NCI-H1417 treated with DMSO at 0.1 percent for 48 hours (cell line): Measurements from ENCODE around the gene IL3.

Experiments used
- DNase-seq: peaks from one replicate; lab custom pipeline; 2025; lab: John Stamatoyannopoulos, UW

Gene IL3

DNA sequence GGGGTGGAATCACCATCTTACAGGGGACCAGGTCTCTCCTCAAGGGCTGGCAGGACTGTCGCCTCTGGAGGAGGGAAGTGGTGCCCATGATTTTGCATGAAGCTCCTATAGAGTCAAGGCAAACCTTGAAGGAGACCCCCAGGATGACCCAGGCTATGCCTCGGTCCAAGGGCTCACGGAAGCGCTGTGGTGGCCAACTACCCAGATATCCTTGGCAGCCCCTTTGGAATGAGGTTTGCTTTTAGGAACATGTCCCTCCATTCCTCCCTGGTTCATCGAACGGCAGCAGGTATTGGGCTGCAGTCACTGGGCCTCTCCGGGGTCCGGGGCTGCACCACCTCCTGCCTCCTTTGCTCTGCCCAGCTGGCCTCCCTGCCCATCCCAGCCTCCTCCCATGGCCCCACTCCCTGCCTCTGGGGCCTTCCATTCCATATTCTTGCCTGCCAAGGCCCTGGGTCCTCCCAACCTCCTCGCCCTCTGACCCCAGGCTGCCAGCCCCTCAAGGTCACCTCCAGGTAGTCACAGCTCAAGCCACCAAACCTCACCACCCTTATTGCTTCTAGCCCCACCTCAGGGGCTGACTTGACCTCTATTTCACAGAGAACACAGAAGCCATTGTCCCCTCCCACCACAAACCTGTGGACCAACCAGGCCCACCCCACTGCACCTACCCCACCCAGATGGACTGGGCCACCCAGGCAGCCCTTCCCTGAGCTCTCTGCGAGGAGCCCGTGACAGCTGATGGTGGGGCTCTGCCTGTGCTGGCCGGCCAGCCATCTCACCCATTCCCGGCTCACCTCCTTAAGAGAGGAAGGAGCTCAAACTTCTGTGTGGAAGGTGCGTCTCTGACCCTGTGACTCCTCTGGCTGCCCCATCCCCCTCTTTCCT, 3.6 kb upstream of the IL3 start:
- no peak for DNase-seq

- DNase-seq: no peak
Observed at GRCh38 chr5:132057498-132058255, 2.8 kb upstream of the IL3 start.

DNA sequence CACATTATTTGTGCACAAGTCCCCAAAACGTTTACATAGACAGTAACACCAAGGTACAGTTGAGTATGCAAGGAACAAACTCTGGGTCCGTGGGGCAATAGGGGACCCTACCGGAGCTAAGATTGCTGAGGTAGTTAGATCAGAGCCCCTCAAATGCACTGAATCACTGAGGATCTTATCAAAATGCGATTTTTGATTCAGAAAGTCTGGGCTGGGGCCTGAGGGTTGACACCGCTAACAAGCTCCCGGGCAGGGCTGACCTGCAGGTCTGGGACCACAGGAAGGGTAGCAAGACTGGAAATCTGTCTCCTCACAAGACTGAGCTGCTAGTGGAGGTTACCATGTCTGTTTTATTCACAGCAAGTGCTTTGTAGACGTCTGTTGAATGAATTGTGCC, 1.8 kb upstream of the IL3 start:
- no peak for DNase-seq

DNA sequence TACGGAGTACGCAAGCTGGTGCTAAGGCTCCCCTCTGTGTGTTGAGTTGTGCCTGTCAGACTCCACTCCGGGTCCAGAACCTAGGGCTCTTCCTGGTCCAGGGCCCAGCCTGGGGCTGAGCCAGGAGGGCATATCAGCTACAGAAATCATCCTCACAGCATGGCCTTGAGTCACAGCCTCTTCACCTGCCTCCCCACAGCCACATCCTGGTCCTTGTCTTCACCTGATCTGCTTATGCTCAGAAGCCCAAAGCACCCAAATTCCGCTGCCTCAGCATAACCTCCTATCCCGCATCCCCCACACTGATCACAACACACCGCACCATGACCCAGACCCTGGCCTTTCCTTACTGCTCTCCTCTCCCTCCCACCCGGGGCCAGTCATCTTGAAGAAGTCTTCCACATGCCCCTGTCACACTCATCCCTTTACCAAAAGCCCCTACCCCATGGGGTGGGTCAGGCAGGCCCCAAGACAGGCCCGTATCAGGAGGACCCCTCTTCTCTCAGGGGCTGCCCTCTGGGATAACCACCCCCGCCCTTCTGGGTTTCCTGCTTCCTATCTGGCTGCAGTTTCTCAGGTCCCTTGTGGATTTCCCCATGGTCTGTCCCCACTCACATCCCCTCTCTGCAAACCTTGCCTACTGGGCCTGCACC, 1.3 kb upstream of the IL3 start:
- DNase-seq: no peak

DNA sequence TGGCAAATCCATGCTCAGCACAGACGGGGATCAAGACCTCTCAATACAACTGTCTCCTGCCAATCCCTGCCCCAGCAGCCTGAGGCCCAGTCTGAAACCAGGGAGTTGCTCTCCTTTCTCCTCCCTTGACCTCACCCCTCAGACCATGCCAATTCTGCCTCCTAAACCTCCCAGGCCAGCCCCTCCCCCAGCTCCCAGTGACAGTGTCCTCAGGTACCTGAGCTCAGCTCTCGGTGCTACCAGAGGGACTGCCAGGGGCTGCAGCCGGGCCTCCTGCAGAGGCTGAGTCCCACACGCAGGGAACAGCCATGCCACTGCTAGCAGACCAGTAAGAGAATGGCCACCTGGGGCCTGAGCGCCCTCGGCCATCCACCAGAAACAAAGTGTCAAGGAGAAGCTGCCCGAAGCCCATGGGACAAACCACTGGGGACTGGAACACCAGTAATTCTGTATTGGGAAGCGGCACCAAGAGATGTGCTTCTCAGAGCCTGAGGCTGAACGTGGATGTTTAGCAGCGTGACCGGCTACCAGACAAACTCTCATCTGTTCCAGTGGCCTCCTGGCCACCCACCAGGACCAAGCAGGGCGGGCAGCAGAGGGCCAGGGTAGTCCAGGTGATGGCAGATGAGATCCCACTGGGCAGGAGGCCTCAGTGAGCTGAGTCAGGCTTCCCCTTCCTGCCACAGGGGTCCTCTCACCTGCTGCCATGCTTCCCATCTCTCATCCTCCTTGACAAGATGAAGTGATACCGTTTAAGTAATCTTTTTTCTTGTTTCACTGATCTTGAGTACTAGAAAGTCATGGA, 557 bp upstream of the IL3 start:
- no peak for DNase-seq

DNA sequence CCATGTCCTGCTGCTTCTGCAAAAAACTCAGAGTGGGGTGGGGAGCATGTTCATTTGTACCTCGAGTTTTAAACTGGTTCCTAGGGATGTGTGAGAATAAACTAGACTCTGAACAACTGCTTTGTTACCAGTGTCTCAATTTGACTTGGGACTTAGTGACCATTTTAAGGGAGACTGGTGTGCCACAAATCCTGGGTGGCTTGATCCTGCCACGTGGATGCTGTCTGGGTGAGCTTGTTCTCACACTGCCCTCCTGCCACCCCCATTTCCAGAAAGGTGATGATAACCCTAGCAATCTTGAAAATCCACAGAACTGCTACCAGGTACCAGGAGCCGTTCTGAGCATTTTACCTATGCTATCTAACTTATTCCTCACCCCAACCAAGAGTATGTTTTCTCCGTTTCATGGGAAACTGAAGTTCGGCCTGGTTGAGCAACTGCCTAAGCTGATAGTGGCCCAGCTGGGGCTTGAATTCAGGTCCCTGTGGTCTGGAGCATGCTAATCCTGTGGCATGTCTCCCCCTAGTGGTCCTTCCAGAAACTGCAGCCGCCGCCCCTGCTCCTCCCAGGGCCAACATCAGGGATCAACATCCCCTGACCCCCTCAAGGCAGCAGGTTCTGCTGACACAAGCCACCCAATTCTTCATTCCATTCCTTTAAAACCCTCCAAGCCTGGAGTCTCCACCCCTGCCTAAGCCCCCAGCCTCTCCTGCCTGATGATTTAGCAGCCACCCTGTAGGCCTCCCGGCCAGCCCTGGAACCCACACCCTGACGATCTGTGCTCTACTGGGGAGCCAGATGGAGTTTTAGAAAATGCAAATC, 2.8 kb downstream of the IL3 start:
- DNase-seq: no peak

DNA sequence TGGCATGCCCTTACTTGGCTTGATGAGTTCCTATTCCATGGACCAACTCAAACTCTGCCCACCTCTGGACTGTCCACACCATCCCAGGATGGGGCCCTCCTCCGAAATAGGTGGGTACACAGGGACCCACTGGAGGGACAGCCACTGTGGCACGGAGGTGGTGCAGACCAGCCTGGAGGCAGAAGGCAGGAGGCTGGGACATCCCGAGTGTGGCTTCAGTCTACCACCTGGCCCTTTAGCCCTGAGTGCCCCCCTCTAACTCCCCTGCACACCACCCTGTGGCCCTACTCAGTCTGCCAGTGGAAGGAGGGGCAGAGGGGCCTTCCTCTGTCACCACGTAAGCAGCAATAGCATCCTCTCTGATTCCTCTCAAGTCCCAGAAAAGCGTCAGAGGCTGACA, 3.7 kb downstream of the IL3 start:
- no peak for DNase-seq

- DNase-seq: no peak
Observed at GRCh38 chr5:132064738-132065331, 4.4 kb downstream of the IL3 start.

DNA sequence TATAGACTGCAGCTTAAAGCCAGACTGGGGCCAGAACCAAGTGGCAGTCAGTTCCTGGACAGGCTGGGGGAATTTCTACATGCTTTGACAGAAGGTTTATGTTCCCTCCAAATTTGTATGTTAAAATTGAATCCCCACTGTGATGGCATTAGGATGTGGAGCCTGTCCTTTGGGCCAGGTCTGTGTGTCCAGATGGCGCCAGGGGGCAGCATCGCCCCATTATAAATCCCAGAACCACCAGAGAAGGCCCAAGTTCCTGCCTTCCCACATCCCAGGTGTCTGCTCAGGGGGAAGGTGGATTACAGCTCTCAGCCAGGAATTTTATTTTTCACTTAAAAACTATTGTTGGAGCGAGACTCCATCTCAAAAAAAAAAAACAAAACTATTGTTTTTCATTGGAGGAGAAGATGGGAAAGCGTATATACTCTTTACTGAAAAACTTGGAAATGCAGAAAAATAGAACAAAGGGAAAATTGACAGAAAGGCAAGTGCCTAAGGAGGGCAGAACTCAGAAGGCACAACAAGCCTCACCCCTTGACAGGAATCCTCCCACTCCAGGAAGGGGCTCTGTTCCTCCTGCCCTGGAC, 5.0 kb downstream of the IL3 start:
- no peak for DNase-seq

- DNase-seq: no peak
Observed at GRCh38 chr5:132065951-132066701, 5.7 kb downstream of the IL3 start.

- DNase-seq: no peak
Observed at GRCh38 chr5:132066871-132067270, 6.4 kb downstream of the IL3 start.

- no peak for DNase-seq
Observed at GRCh38 chr5:132067451-132067850, 7.0 kb downstream of the IL3 start.

- DNase-seq: no peak
Observed at GRCh38 chr5:132067941-132068808, 7.7 kb downstream of the IL3 start.

DNA sequence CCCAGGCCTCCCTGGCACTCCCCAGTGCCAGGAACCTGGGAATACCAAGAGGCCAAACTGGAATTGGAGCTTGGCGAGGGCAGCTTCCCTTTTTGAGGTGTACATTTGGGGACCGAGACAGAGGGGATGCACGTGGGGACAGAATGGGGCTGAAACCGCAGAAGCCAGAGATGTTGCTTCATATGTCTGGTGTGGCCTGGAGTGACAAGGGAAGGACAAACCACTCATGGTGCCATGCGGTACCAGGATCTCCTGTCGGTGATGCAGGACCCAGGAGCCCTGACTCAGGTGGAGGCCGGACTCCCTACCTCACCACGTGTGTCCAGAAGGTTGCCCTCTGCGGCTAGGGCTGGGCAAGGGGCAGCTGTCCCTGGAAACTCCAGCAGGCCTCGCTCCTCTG, 9.1 kb downstream of the IL3 start:
- DNase-seq: no peak

- DNase-seq: no peak
Observed at GRCh38 chr5:132069994-132070393, 9.5 kb downstream of the IL3 start.

GRCh38 chr5:132070460-132071337, 10.2 kb downstream of the IL3 start:
- no peak for DNase-seq

- DNase-seq: no peak
Observed at GRCh38 chr5:132071338-132071707, 10.9 kb downstream of the IL3 start.

DNA sequence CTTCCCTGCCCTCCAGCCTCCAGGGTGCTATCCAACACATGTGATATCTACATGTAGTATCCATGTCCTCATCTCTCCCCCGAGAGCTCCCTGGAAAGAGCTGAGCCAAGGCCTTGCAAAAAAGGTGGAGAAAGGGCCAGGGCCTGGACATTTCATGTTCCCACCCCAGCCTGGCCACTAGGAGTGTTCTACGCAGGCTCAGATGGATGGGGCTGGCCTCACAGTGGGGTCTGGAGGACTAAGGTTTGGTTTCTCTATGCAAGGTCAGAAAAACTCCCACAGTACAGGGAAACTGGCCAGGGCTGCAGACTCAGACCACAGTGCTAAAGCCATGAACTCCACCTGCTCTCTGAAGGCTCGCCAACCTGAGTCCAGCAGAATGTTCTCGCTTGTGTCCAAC, 11.6 kb downstream of the IL3 start:
- DNase-seq: no peak
